ENCODE measurements around the gene IL12A.

IL12A gene

DNA sequence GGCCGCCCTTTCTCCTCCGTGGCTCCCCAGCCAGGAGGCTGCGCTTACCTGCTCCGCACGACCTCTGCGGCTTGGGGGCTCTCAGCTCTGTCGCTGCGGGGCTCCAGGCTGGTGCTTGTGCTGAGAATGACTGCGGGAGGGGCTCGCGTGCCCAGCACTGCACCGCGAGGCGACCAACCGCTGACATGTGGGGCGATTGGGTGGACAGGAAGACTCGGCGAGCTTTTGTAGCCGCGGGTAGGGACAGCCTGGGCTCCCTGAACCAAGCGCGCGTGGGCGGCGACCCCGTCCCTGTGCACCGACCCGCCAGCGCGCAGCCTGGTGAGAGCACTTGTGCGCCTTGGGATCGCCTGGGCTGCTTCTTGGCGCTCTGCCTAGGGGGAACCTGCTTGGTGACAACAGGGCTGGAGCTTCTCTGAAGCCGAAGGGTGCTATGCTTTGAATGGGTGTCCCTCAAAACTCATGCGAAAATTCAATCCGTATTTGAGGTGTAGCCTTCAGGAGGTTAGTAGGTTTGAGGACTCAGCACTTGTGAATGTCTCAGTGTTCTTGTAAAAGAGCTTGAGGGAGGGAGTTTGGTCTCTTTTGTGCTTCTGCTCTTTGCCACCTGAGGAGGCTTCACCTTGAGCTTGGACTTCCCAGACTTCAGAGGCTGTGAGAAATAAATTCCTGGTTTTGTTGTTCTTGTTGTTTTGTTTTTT is 50.4 kb downstream of the IL12A start:
- TF ChIP-seq, protein P1, sequence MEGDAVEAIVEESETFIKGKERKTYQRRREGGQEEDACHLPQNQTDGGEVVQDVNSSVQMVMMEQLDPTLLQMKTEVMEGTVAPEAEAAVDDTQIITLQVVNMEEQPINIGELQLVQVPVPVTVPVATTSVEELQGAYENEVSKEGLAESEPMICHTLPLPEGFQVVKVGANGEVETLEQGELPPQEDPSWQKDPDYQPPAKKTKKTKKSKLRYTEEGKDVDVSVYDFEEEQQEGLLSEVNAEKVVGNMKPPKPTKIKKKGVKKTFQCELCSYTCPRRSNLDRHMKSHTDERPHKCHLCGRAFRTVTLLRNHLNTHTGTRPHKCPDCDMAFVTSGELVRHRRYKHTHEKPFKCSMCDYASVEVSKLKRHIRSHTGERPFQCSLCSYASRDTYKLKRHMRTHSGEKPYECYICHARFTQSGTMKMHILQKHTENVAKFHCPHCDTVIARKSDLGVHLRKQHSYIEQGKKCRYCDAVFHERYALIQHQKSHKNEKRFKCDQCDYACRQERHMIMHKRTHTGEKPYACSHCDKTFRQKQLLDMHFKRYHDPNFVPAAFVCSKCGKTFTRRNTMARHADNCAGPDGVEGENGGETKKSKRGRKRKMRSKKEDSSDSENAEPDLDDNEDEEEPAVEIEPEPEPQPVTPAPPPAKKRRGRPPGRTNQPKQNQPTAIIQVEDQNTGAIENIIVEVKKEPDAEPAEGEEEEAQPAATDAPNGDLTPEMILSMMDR (IDR thresholded peaks at IDR 0.05; ENCODE audit: borderline replicate concordance, control extremely low read depth, extremely low read depth, insufficient read depth, missing control alignments), result no peak
- DNase-seq (ENCODE audit: low spot score), result peak; percentile 46
- in situ Hi-C loops (cut with MboI; ENCODE audit: low sequenced_read_pairs, unreplicated experiment), result loop anchor here (10.0 kb wide), 1 partner anchor 306 kb away; no protein-coding TSS in a partner anchor

DNA sequence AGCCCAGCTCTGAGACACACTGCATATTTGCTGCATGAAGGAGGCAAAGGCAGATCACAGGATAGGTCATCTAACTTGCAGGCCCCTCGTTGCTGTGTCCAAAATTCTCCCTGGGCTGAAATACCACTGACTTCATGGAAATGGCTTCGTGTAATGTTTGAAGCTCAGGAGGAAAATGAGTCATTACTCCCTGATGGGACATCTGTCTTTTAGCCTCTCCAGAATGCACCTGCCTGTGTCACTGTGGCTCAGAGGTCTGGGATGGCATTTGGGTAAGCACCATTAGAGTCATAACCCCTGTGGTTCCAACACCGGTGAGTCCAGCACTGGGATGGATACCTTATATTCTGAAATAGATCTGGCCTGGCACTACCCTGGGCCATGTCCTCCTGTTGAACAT is 51.5 kb downstream of the IL12A start:
- no peak for DNase-seq (ENCODE audit: low spot score)
- TF ChIP-seq, protein P1 (IDR thresholded peaks at IDR 0.05; ENCODE audit: borderline replicate concordance, control extremely low read depth, extremely low read depth, insufficient read depth, missing control alignments), result no peak
- in situ Hi-C loops (cut with MboI; ENCODE audit: low sequenced_read_pairs, unreplicated experiment), result no loop called here

DNA sequence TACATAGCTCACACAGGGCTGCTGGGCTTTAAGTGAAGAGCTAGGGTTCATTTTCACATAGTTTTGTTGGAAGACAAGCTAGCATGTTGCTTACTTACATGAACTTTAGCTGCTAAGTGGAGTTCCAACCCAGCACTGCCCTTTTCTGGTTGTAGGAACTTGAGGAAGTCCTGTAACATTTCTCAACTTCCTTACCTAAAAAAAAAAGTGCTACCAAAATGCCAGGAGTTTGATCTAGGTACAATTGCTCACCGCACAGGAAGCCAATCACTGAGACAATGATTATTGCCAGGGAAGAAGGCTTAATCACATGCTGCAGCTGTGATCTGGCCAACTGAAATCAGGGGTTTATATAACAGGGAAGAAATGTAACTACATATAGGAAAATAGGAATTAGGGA is 52.8 kb downstream of the IL12A start:
- in situ Hi-C loops (cut with MboI; ENCODE audit: low sequenced_read_pairs, unreplicated experiment), result no loop called here
- DNase-seq (ENCODE audit: low spot score), result no peak
- TF ChIP-seq, protein P1 (IDR thresholded peaks at IDR 0.05; ENCODE audit: borderline replicate concordance, control extremely low read depth, extremely low read depth, insufficient read depth, missing control alignments), result no peak

DNA sequence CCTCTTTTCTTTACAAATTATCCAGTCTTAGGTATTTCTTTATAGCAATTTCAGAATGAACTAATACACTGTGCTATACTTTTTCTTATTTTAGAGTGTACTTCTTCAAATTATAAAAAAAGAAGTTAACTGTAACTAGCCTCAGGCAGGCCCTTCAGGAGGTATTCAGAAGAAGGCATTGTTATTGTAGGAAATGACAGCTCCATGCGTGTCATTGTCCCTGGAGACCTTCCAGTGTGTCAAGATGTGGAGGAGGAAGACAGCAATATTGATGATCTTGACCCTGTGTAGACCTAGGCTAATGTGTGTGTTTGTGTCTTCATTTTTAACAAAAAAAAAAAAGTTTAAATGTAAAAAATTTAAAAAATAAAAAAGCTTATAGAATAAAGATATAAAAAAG is 55.5 kb downstream of the IL12A start:
- TF ChIP-seq, protein P1 (IDR thresholded peaks at IDR 0.05; ENCODE audit: borderline replicate concordance, control extremely low read depth, extremely low read depth, insufficient read depth, missing control alignments), result no peak
- DNase-seq (ENCODE audit: low spot score), result no peak
- in situ Hi-C loops (cut with MboI; ENCODE audit: low sequenced_read_pairs, unreplicated experiment), result no loop called here
